CD14-positive monocyte (primary cell): ENCODE results near the gene AGPAT3. TPM values are rescaled to one million over a fixed set of nuclear protein-coding genes. Genes with fewer than 3 reads are reported as not detected.

Source experiments
- DNase-seq, 3 donors: peaks; one replicate each; pipeline ENCODE4 v3.0.0-alpha.2; 2011 to 2022
- H2AFZ ChIP-seq: 2 replicates; pipeline ENCODE4 v1.6.0; 2012; ENCODE audit warnings: mild to moderate bottlenecking, low read depth, low read length, inconsistent platforms; ENCODE audit not compliant: insufficient read depth, poor library complexity, severe bottlenecking
- H3K27ac ChIP-seq, 2 donors: 1 replicate in 1 of 2; 2 replicates in 1 of 2; pipeline ENCODE4 v1.5.1; 2012 to 2013; ENCODE audit warnings: low read length in 2 of 2, control low read depth in 1 of 2, inconsistent platforms in 1 of 2, low read depth in 1 of 2, mild to moderate bottlenecking in 1 of 2
- H3K27me3 ChIP-seq, 2 donors: one replicate each; pipeline versions ENCODE4 v1.6.0 to v1.6.1; 2011 to 2013; ENCODE audit warnings: low read length in 2 of 2; ENCODE audit not compliant: control insufficient read depth in 2 of 2, insufficient read depth in 2 of 2
- H3K36me3 ChIP-seq, 2 donors: replicated peaks in 1 of 2; 1 replicate in 1 of 2; 2 replicates in 1 of 2; pipeline versions ENCODE4 v1.5.1 to v1.6.1; 2012 to 2013; ENCODE audit warnings: low read length in 2 of 2, control low read depth in 1 of 2, inconsistent platforms in 1 of 2, mild to moderate bottlenecking in 1 of 2; ENCODE audit not compliant: insufficient read depth in 2 of 2, control insufficient read depth in 1 of 2
- H3K4me1 ChIP-seq, 2 donors: 1 replicate in 1 of 2; 2 replicates in 1 of 2; pipeline versions ENCODE4 v1.5.1 to v1.6.1; 2012 to 2013; ENCODE audit warnings: low read length in 2 of 2, control low read depth in 1 of 2, inconsistent platforms in 1 of 2, mild to moderate bottlenecking in 1 of 2, moderate library complexity in 1 of 2; ENCODE audit not compliant: insufficient read depth in 2 of 2, control insufficient read depth in 1 of 2
- H3K4me2 ChIP-seq: replicated peaks from 2 replicates; pipeline ENCODE3; 2012; ENCODE audit warnings: low read length, moderate library complexity, mild to moderate bottlenecking; ENCODE audit not compliant: poor library complexity, severe bottlenecking; ENCODE audit errors: extremely low read depth
- H3K4me3 ChIP-seq, 3 experiments: fragments of 200-600 bp in 1 of 3; sonication (generic) in 1 of 3; replicated peaks in 1 of 3; 1 replicate in 2 of 3; 2 replicates in 1 of 3; pipeline ENCODE4 v1.5.1; 2011 to 2013; ENCODE audit warnings: low read length in 3 of 3, mild to moderate bottlenecking in 3 of 3, control low read depth in 2 of 3, low read depth in 2 of 3, inconsistent platforms in 1 of 3, moderate library complexity in 1 of 3
- H3K79me2 ChIP-seq: 2 replicates; pipeline ENCODE4 v1.6.0; 2012; ENCODE audit warnings: mild to moderate bottlenecking, control low read depth, inconsistent platforms, low read length, moderate library complexity; ENCODE audit not compliant: insufficient read depth
- H3K9ac ChIP-seq: 2 replicates; pipeline ENCODE4 v1.6.0; 2017; ENCODE audit warnings: low read length, mild to moderate bottlenecking; ENCODE audit not compliant: insufficient read depth, poor library complexity, severe bottlenecking
- H3K9me3 ChIP-seq, 2 donors: replicated peaks in 1 of 2; 1 replicate in 1 of 2; 2 replicates in 1 of 2; pipeline versions ENCODE4 v1.5.1 to v1.6.1; 2012 to 2013; ENCODE audit warnings: low read length in 2 of 2, control low read depth in 1 of 2; ENCODE audit not compliant: control insufficient read depth in 1 of 2, insufficient read depth in 1 of 2
- H4K20me1 ChIP-seq: 2 replicates; pipeline ENCODE4 v1.6.0; 2012; ENCODE audit warnings: mild to moderate bottlenecking, low read length, control low read depth, moderate library complexity; ENCODE audit not compliant: insufficient read depth
- H3K27ac Mint-ChIP-seq, 7 donors: one replicate each; pipeline ENCODE4 v1.8.0; 2020; ENCODE audit warnings: mild to moderate bottlenecking in 7 of 7, mixed read lengths in 7 of 7, moderate library complexity in 6 of 7, inconsistent platforms in 2 of 7
- H3K27me3 Mint-ChIP-seq, 3 donors: one replicate each; pipeline ENCODE4 v1.8.0; 2021 to 2022; ENCODE audit warnings: low read depth in 3 of 3, mild to moderate bottlenecking in 3 of 3, mixed read lengths in 3 of 3, moderate library complexity in 3 of 3, inconsistent platforms in 1 of 3
- H3K36me3 Mint-ChIP-seq, 2 donors: one replicate each; pipeline ENCODE4 v1.8.0; 2020; ENCODE audit warnings: mixed read lengths in 2 of 2, inconsistent platforms in 1 of 2, mild to moderate bottlenecking in 1 of 2
- H3K4me1 Mint-ChIP-seq: one replicate; pipeline ENCODE4 v1.8.0; 2020; ENCODE audit warnings: mild to moderate bottlenecking, mixed read lengths
- H3K4me3 Mint-ChIP-seq, 2 donors: one replicate each; pipeline ENCODE4 v1.8.0; 2020; ENCODE audit warnings: mild to moderate bottlenecking in 2 of 2, mixed read lengths in 2 of 2, moderate library complexity in 1 of 2
- H3K9me3 Mint-ChIP-seq, 7 donors: one replicate each; pipeline ENCODE4 v1.8.0; 2020 to 2022; ENCODE audit warnings: mixed read lengths in 7 of 7, mild to moderate bottlenecking in 6 of 7, moderate library complexity in 6 of 7, inconsistent platforms in 2 of 7
- CTCF ChIP-seq: fragments of 200-600 bp; IDR thresholded peaks from one replicate; pipeline ENCODE4 v1.8.0; 2022; ENCODE audit warnings: antibody characterized with exemption, mild to moderate bottlenecking
- WGBS: methylation state at CpG from one replicate; pipeline ENCODE4 v1.1.5; 2013; ENCODE audit warnings: missing lambda C conversion rate; ENCODE audit not compliant: insufficient coverage; 5-methylcytosine and 5-hydroxymethylcytosine counted together
- intact Hi-C, 2 donors: fragments of 100-400 bp; cut with micrococcal nuclease; formaldehyde crosslinking; loops; one replicate each; pipeline versions ENCODE4 v1.15.0 to v1.15.1; 2023
- polyA plus RNA-seq, 3 donors: library from polyadenylated mRNA; depleted of rRNA in 1 of 3; unstranded in 2 of 3; stranded (reverse) in 1 of 3; fragments of 300-500 nt in 2 of 3; fragments of >200 nt in 1 of 3; fragmentation: Illumina TruSeq in 2 of 3; gene quantifications; 1 replicate in 2 of 3; 2 replicates in 1 of 3; pipeline ENCODE4 v1.2.3, GENCODE V29; 2012 to 2021

Gene AGPAT3
- polyA plus RNA-seq, 3 donors = 24.9 to 49.3 (median 26.2) TPM

- intact Hi-C loops = no loop called here
- Mint-ChIP-seq H3K4me1 (peaks cover 49% of the 10 kb centered on the region), H3K4me3 (peak overlapping the region; percentile 58 to 87), H3K36me3 (peaks cover 3 to 5% of the 10 kb centered on the region in 2 donors), H3K9me3 (peaks cover 9 to 16% (median 14%) of the 10 kb centered on the region in 7 donors), H3K27me3 (peaks cover 0 to 4% (median 0%) of the 10 kb centered on the region in 3 donors), H3K27ac (peak overlapping the region; percentile 82 to 96 (median 91))
- Histone ChIP-seq H3K27ac (peak overlapping the region; percentile 75 to 87), H3K4me3 (peak overlapping the region in 2 of 3 experiments; percentile 24 to 54), H2AFZ (peak overlapping the region; percentile 60), H3K9ac (peak overlapping the region; percentile 12), H3K9me3 (peaks cover 0 to 14% of the 10 kb centered on the region in 2 donors), H3K79me2 (no peaks in the 10 kb centered on the region), H4K20me1 (no peaks in the 10 kb centered on the region), H3K4me1 (peaks cover 40 to 42% of the 10 kb centered on the region in 2 donors), H3K36me3 (no peaks in the 10 kb centered on the region), H3K4me2 (peak overlapping the region; percentile 54), H3K27me3 (no peaks in the 10 kb centered on the region)
- DNase-seq = peak; percentile 80 to 83 (median 81)
- TF ChIP-seq CTCF = no peak
- 8% methylated on average over 17 of the region's 26 CpGs for WGBS
Measured at GRCh38 chr21:43854773-43855633, 10.0 kb upstream of the AGPAT3 start.

- peak overlapping the region; percentile 22 for H2AFZ ChIP-seq
- Mint-ChIP-seq H3K27me3 (peaks cover 0 to 4% (median 2%) of the 10 kb centered on the region in 3 donors), H3K4me3 (peak overlapping the region in 1 of 2 donors; percentile 14), H3K9me3 (peaks cover 4 to 8% (median 8%) of the 10 kb centered on the region in 7 donors), H3K27ac (peak overlapping the region; percentile 82 to 96 (median 91)), H3K36me3 (peaks cover 2 to 3% of the 10 kb centered on the region in 2 donors), H3K4me1 (peaks cover 41% of the 10 kb centered on the region)
- no peaks in the 10 kb centered on the region for H3K36me3 ChIP-seq
- H3K27me3 ChIP-seq = no peaks in the 10 kb centered on the region
- peaks cover 0 to 7% of the 10 kb centered on the region in 2 donors for H3K9me3 ChIP-seq
- peak overlapping the region in 1 of 3 experiments; percentile 54 for H3K4me3 ChIP-seq
- 86% methylated on average over 7 of the region's 10 CpGs for WGBS
- H3K4me1 ChIP-seq = peaks cover 32 to 36% of the 10 kb centered on the region in 2 donors
- H3K27ac ChIP-seq = peak overlapping the region; percentile 75 to 87
- TF ChIP-seq CTCF = no peak
- H4K20me1 ChIP-seq = no peaks in the 10 kb centered on the region
- H3K9ac ChIP-seq = no peak overlapping the region
- no peaks in the 10 kb centered on the region for H3K79me2 ChIP-seq
- H3K4me2 ChIP-seq = peak overlapping the region; percentile 54
- DNase-seq = no peak
- intact Hi-C loops = no loop called here
Measured at GRCh38 chr21:43855955-43856354, 9.1 kb upstream of the AGPAT3 start.
